Measurements from ENCODE around the gene RNF183. TPM values are rescaled to one million over a fixed set of nuclear protein-coding genes. Genes with fewer than 3 reads are reported as not detected.
"Not testable (repeated sequence)": the region's sequence is repeated elsewhere in the genome, so short reads cannot be mapped to it uniquely, and the experiment has no call there.

RNF183 gene
- total and polyA plus RNA-seq, 4 donors, result not detected

DNA sequence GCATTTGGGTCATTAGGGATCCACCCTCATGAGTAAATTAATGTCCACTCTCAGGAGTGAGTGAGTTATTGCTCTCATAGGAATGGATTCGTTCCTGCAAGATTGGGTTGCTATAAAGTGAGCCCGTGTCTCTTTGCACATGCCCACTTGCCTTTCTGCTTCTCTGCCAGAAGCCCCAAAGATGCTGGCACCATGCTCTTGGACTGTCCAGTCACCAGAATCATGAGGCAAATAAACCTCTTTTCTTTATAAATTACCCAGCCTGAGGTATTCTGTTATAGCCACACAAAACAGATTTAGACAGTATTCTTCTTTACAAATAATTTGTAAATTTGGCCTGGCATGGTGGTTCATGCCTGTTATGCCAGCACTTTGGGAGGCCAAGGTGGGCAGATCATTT, 52.4 kb downstream of the RNF183 start:
- no peak for ATAC-seq (ENCODE audit: low FRiP score)
- Histone ChIP-seq H3K4me3 (ENCODE audit: low read length in 2 of 2) (no peak overlapping the region), H3K27me3 (ENCODE audit: control insufficient read depth in 1 of 2, insufficient read depth in 2 of 2, low read length in 1 of 2) (no peaks in the 10 kb centered on the region), H3K9me3 (ENCODE audit: control insufficient read depth, low read length) (no peaks in the 10 kb centered on the region), H3K36me3 (ENCODE audit: control insufficient read depth in 1 of 2, insufficient read depth in 2 of 2, low read length in 1 of 2) (no peaks in the 10 kb centered on the region), H3K4me1 (ENCODE audit: control insufficient read depth in 1 of 2, insufficient read depth in 2 of 2, low read length in 2 of 2) (no peaks in the 10 kb centered on the region), H3K27ac (ENCODE audit: low read depth in 1 of 2, low read length in 2 of 2) (no peak overlapping the region)
- 78 to 83% methylated on average over 2 of the region's 2 CpGs for WGBS, 2 donors
- DNase-seq, result no peak
- intact Hi-C loops (cut with DNase I), result no loop called here

DNA sequence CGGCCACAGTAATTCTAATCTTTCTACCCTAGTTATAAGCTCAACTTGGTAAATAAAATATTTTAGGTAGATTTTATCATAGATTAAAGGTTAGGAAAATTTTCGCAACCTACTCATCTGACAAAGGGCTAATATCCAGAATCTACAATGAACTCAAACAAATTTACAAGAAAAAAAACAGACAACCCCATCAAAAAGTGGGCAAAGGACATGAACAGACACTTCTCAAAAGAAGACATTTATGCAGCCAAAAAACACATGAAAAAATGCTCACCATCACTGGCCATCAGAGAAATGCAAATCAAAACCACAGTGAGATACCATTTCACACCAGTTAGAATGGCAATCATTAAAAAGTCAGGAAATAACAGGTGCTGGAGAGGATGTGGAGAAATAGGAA, 53.5 kb downstream of the RNF183 start:
- H3K9me3 ChIP-seq (ENCODE audit: control insufficient read depth, low read length); intact Hi-C loops (cut with DNase I); H3K27me3 ChIP-seq (ENCODE audit: control insufficient read depth in 1 of 2, insufficient read depth in 2 of 2, low read length in 1 of 2); H3K36me3 ChIP-seq (ENCODE audit: control insufficient read depth in 1 of 2, insufficient read depth in 2 of 2, low read length in 1 of 2); H3K27ac ChIP-seq (ENCODE audit: low read depth in 1 of 2, low read length in 2 of 2); H3K4me3 ChIP-seq (ENCODE audit: low read length in 2 of 2); H3K4me1 ChIP-seq (ENCODE audit: control insufficient read depth in 1 of 2, insufficient read depth in 2 of 2, low read length in 2 of 2); ATAC-seq (ENCODE audit: low FRiP score); DNase-seq: not testable (repeated sequence)
- 98 to 100% methylated on average over 2 of the region's 2 CpGs for WGBS, 2 donors

DNA sequence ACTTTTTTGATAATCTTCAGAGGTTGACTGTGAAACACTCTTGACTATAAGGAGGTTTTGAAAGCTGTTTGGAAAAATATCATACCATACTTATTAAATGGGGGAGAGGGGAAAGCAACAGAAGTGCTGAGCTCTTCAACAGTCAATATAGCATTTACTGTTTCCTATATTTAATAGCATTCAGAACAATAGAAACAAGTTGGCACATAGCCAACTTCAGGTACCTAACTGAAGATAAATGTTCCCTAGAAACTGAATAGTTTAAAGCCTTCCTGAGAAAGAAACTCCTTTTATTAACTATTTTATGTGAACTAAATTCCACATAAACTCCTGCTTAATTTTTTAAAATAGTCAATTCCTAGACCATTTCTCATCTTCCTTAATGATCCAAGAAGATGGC, 55.5 kb downstream of the RNF183 start:
- H3K4me3 ChIP-seq (ENCODE audit: low read length in 2 of 2), result no peak overlapping the region
- H3K9me3 ChIP-seq (ENCODE audit: control insufficient read depth, low read length), result no peaks in the 10 kb centered on the region
- no peaks in the 10 kb centered on the region for H3K27me3 ChIP-seq (ENCODE audit: control insufficient read depth in 1 of 2, insufficient read depth in 2 of 2, low read length in 1 of 2)
- intact Hi-C loops (cut with DNase I), result no loop called here
- no peaks in the 10 kb centered on the region for H3K4me1 ChIP-seq (ENCODE audit: control insufficient read depth in 1 of 2, insufficient read depth in 2 of 2, low read length in 2 of 2)
- no peak for DNase-seq
- no peak overlapping the region for H3K27ac ChIP-seq (ENCODE audit: low read depth in 1 of 2, low read length in 2 of 2)
- H3K36me3 ChIP-seq (ENCODE audit: control insufficient read depth in 1 of 2, insufficient read depth in 2 of 2, low read length in 1 of 2), result no peaks in the 10 kb centered on the region
- no peak for ATAC-seq (ENCODE audit: low FRiP score)

Other genes with a start within 250 kb of the RNF183 start
- gene ZFP37, start 246.7 kb downstream of the RNF183 start, total RNA-seq, result 1 to 10 TPM; 4.5 to 6.8 TPM
- gene ZFP37, start 246.7 kb downstream of the RNF183 start, polyA plus RNA-seq, result 1 to 10 TPM in 1 of 2 donors, under 1 TPM in 1; 0.75 to 2.0 TPM
- gene SLC31A2, start 152.4 kb downstream of the RNF183 start, total RNA-seq, result 10 to 100 TPM; 13.2 to 14.0 TPM
- 10 to 100 TPM in 1 of 2 donors, 1 to 10 TPM in 1; 3.1 to 11.0 TPM for gene SLC31A2, start 152.4 kb downstream of the RNF183 start, polyA plus RNA-seq
- gene FKBP15, start 82.1 kb downstream of the RNF183 start, total RNA-seq, result 10 to 100 TPM; 26.4 to 48.3 TPM
- 10 to 100 TPM in 1 of 2 donors, 1 to 10 TPM in 1; 8.4 to 13.9 TPM for gene FKBP15, start 82.1 kb downstream of the RNF183 start, polyA plus RNA-seq
- gene SLC31A1, start 81.8 kb downstream of the RNF183 start, total RNA-seq, result 10 to 100 TPM; 16.6 to 17.1 TPM
- 1 to 10 TPM; 6.0 to 9.4 TPM for gene SLC31A1, start 81.8 kb downstream of the RNF183 start, polyA plus RNA-seq
- gene CDC26, start 27.8 kb downstream of the RNF183 start, total RNA-seq, result 10 to 100 TPM; 23.1 to 23.8 TPM
- 100 to 1,000 TPM in 1 of 2 donors, 10 to 100 TPM in 1; 42.1 to 134 TPM for gene CDC26, start 27.8 kb downstream of the RNF183 start, polyA plus RNA-seq
- gene PRPF4, start 27.7 kb downstream of the RNF183 start, total RNA-seq, result 10 to 100 TPM; 12.8 to 12.9 TPM
- gene PRPF4, start 27.7 kb downstream of the RNF183 start, polyA plus RNA-seq, result 10 to 100 TPM in 1 of 2 donors, 1 to 10 TPM in 1; 8.4 to 12.0 TPM
- gene WDR31, start 36.9 kb upstream of the RNF183 start, total RNA-seq, result 1 to 10 TPM; 1.1 to 2.1 TPM
- gene WDR31, start 36.9 kb upstream of the RNF183 start, polyA plus RNA-seq, result 1 to 10 TPM in 1 of 2 donors, under 1 TPM in 1; 0.54 to 1.1 TPM
- under 1 TPM; 0.19 to 0.48 TPM for gene BSPRY, start 46.2 kb upstream of the RNF183 start, total RNA-seq
- gene BSPRY, start 46.2 kb upstream of the RNF183 start, polyA plus RNA-seq, result 1 to 10 TPM in 1 of 2 donors, under 1 TPM in 1; 0.18 to 2.6 TPM
- 10 to 100 TPM in 1 of 2 donors, 1 to 10 TPM in 1; 8.2 to 13.5 TPM for gene HDHD3, start 73.6 kb upstream of the RNF183 start, total RNA-seq
- 10 to 100 TPM; 21.7 to 23.7 TPM for gene HDHD3, start 73.6 kb upstream of the RNF183 start, polyA plus RNA-seq
- 10 to 100 TPM; 26.3 to 40.8 TPM for gene ALAD, start 97.9 kb upstream of the RNF183 start, total RNA-seq
- gene ALAD, start 97.9 kb upstream of the RNF183 start, polyA plus RNA-seq, result 10 to 100 TPM; 42.9 to 54.6 TPM
- 10 to 100 TPM; 23.1 to 25.2 TPM for gene POLE3, start 107.3 kb upstream of the RNF183 start, total RNA-seq
- 10 to 100 TPM; 26.1 to 35.2 TPM for gene POLE3, start 107.3 kb upstream of the RNF183 start, polyA plus RNA-seq
- gene C9orf43, start 107.4 kb upstream of the RNF183 start, total RNA-seq, result under 1 TPM in 1 of 2 donors, not detected in 1; 0.18 TPM
- not detected for gene C9orf43, start 107.4 kb upstream of the RNF183 start, polyA plus RNA-seq
- gene RGS3, start 160.4 kb upstream of the RNF183 start, total RNA-seq, result 100 to 1,000 TPM; 157 to 161 TPM
- gene RGS3, start 160.4 kb upstream of the RNF183 start, polyA plus RNA-seq, result 100 to 1,000 TPM in 1 of 2 donors, 10 to 100 TPM in 1; 74.3 to 142 TPM